HepG2 (cell line): ENCODE measurements around the gene THBS2. TPM values are rescaled to one million over a fixed set of nuclear protein-coding genes. Genes with fewer than 3 reads are reported as not detected.

Experiments
- ATAC-seq: fragments of 200-7000 bp; cut with Tn5 transposase; 3 replicates; pipeline ENCODE4 v1.9.1; 2020; ENCODE audit warnings: mild to moderate bottlenecking, moderate library complexity
- BruUV-seq: library from RNA; stranded (reverse); fragments of 400-500 nt; replicated peaks from 2 replicates; lab custom pipeline; 2021; lab: Mats Ljungman, UMichigan
- CTCF ChIA-PET: fragments of 300-600 bp; formaldehyde crosslinking; extraction: SDS; loops from one replicate; lab custom pipeline; 2021; ENCODE audit warnings: low total read pairs, inconsistent platforms, low intra/inter-chr PET ratio; lab: Yijun Ruan, JAX
- POLR2A ChIA-PET: fragments of 350-600 bp; sonication (Branson Sonifier 250); formaldehyde crosslinking; loops from one replicate; lab custom pipeline; 2020; ENCODE audit warnings: antibody characterized with exemption, inconsistent platforms; lab: Yijun Ruan, JAX
- DNase-seq: peaks from one replicate; pipeline ENCODE4 v3.0.0-alpha.2; 2015; ENCODE audit warnings: low spot score
- FAIRE-seq: peaks from 3 replicates; lab custom pipeline; 2011; peaks lifted over from hg19 to GRCh38; lab: Jason Lieb, UNC
- H2AFZ ChIP-seq: one replicate; pipeline ENCODE4 v1.6.1; 2011; ENCODE audit warnings: low read length, inconsistent platforms
- H3K27ac ChIP-seq: fragments of 300-600 bp; 3 replicates; pipeline ENCODE4 v1.8.0; 2011; ENCODE audit warnings: mixed run types, mild to moderate bottlenecking, mixed read lengths, low read length, inconsistent platforms; ENCODE audit not compliant: insufficient read depth; ENCODE audit errors: extremely low read length
- H3K27me3 ChIP-seq, 2 experiments: fragments of 200-600 bp in 1 of 2; 2 replicates in 1 of 2; 3 replicates in 1 of 2; pipeline versions ENCODE4 v1.6.0 to v1.8.0; 2011; ENCODE audit warnings: low read length in 2 of 2, mild to moderate bottlenecking in 2 of 2, moderate library complexity in 2 of 2, inconsistent platforms in 1 of 2; ENCODE audit not compliant: insufficient read depth in 2 of 2, control insufficient read depth in 1 of 2
- H3K36me3 ChIP-seq, 2 experiments: fragments of 200-600 bp in 1 of 2; replicated peaks in 1 of 2; 2 replicates in 1 of 2; 3 replicates in 1 of 2; pipeline versions ENCODE4 v1.5.1 to v1.8.0; 2011; ENCODE audit warnings: low read length in 2 of 2, inconsistent platforms in 1 of 2; ENCODE audit not compliant: insufficient read depth in 2 of 2, control insufficient read depth in 1 of 2
- H3K4me1 ChIP-seq: 2 replicates; pipeline ENCODE4 v1.5.1; 2012; ENCODE audit warnings: low read length, inconsistent platforms; ENCODE audit not compliant: insufficient read depth
- H3K4me2 ChIP-seq: 2 replicates; pipeline ENCODE4 v1.6.0; 2011; ENCODE audit warnings: low read depth, low read length, inconsistent platforms
- H3K4me3 ChIP-seq, 3 experiments: fragments of 200-600 bp in 1 of 3; sonication (generic), shearing (Covaris generic) in 1 of 3; replicated peaks in 1 of 3; 2 replicates each; pipeline ENCODE4 v1.5.1; 2011 to 2016; ENCODE audit warnings: low read length in 3 of 3, inconsistent platforms in 2 of 3, low read depth in 2 of 3, mild to moderate bottlenecking in 2 of 3, control low read depth in 1 of 3, mixed read lengths in 1 of 3; ENCODE audit not compliant: insufficient read depth in 1 of 3
- H3K79me2 ChIP-seq: one replicate; pipeline ENCODE4 v1.6.1; 2011; ENCODE audit warnings: low read length, inconsistent platforms; ENCODE audit not compliant: insufficient read depth
- H3K9ac ChIP-seq: 2 replicates; pipeline ENCODE4 v1.6.0; 2011; ENCODE audit warnings: mild to moderate bottlenecking, low read depth, low read length, inconsistent platforms; ENCODE audit not compliant: insufficient read depth
- H3K9me3 ChIP-seq: 2 replicates; pipeline ENCODE4 v1.5.1; 2012; ENCODE audit warnings: mild to moderate bottlenecking, low read length
- H4K20me1 ChIP-seq: 2 replicates; pipeline ENCODE4 v1.6.0; 2011; ENCODE audit warnings: inconsistent platforms, mild to moderate bottlenecking, low read length, moderate library complexity; ENCODE audit not compliant: insufficient read depth
- CBX1 ChIP-seq: IDR thresholded peaks from one replicate; pipeline ENCODE4 v1.6.1; 2016; ENCODE audit warnings: antibody characterized with exemption, low read depth
- HBP1 ChIP-seq: IDR thresholded peaks from 2 replicates; pipeline ENCODE4 v1.6.1; 2016; ENCODE audit warnings: low read depth, control low read depth
- HNF4G ChIP-seq, 2 experiments: sonication (generic) in 1 of 2; formaldehyde crosslinking in 1 of 2; IDR thresholded peaks; 2 replicates each; pipeline versions ENCODE4 v1.4.0 to v1.6.1; 2011 to 2020; ENCODE audit warnings: borderline replicate concordance in 2 of 2, low read depth in 2 of 2, mild to moderate bottlenecking in 2 of 2, low read length in 1 of 2, missing genetic modification reagents in 1 of 2, moderate library complexity in 1 of 2
- MEIS2 ChIP-seq: sonication (generic); formaldehyde crosslinking; IDR thresholded peaks from 2 replicates; pipeline ENCODE4 v1.9.0; 2021; ENCODE audit warnings: mild to moderate bottlenecking, missing genetic modification reagents
- MXD4 ChIP-seq: IDR thresholded peaks from 2 replicates; pipeline ENCODE4 v1.6.1; 2016; ENCODE audit warnings: mild to moderate bottlenecking, missing biosample characterization, missing genetic modification reagents
- NBN ChIP-seq: fragments of 450-650 bp; conservative IDR thresholded peaks from 2 replicates; pipeline ENCODE4 v1.6.1; 2017
- RFXANK ChIP-seq: IDR thresholded peaks from 2 replicates; pipeline ENCODE4 v1.6.1; 2016
- ZFY ChIP-seq: sonication (generic); formaldehyde crosslinking; IDR thresholded peaks from 2 replicates; pipeline ENCODE4 v1.4.0; 2020; ENCODE audit warnings: missing genetic modification reagents
- ZNF10 ChIP-seq: sonication (generic); formaldehyde crosslinking; IDR thresholded peaks from 2 replicates; pipeline ENCODE4 v1.4.0; 2020; ENCODE audit warnings: mild to moderate bottlenecking, low read depth, missing genetic modification reagents, borderline replicate concordance
- ZNF331 ChIP-seq: sonication (generic); formaldehyde crosslinking; IDR thresholded peaks from 2 replicates; pipeline ENCODE4 v1.4.0; 2020; ENCODE audit warnings: missing genetic modification reagents
- ZNF34 ChIP-seq: sonication (generic); formaldehyde crosslinking; IDR thresholded peaks from 2 replicates; pipeline ENCODE4 v1.4.0; 2020; ENCODE audit warnings: mild to moderate bottlenecking, missing genetic modification reagents, borderline replicate concordance
- ZNF343 ChIP-seq: sonication (generic); formaldehyde crosslinking; IDR thresholded peaks from 2 replicates; pipeline ENCODE4 v1.4.0; 2020; ENCODE audit warnings: mild to moderate bottlenecking, missing genetic modification reagents
- ZNF556 ChIP-seq: sonication (generic); formaldehyde crosslinking; IDR thresholded peaks from 2 replicates; pipeline ENCODE4 v1.4.0; 2020; ENCODE audit warnings: mild to moderate bottlenecking, missing genetic modification reagents, borderline replicate concordance
- WGBS: methylation state at CpG from one replicate; pipeline ENCODE4 v1.1.6; 2017; ENCODE audit warnings: low lambda C conversion rate; 5-methylcytosine and 5-hydroxymethylcytosine counted together
- in situ Hi-C: cut with HindIII; loops from 2 replicates; pipeline ENCODE4 v1.10.0; 2017; ENCODE audit warnings: low pct_unique_long_range_greater_than_20kb; ENCODE audit not compliant: extremely low pct_ligation_motif_present
- intact Hi-C: fragments of 100-400 bp; cut with micrococcal nuclease; formaldehyde crosslinking; loops from one replicate; pipeline ENCODE4 v1.10.0; 2022; ENCODE audit not compliant: unreplicated experiment
- polyA plus RNA-seq, 8 experiments: library from polyadenylated mRNA; depleted of rRNA in 3 of 8; stranded (reverse) in 7 of 8; unstranded in 1 of 8; fragments of >200 nt; fragmentation: Illumina TruSeq in 4 of 8; extraction: Trizol in 4 of 8; gene quantifications; 2 replicates each; pipeline versions ENCODE4 v1.2.1 to v1.2.3, GENCODE V29; 2011 to 2016; ENCODE audit warnings: low read depth in 4 of 8, missing spikeins in 1 of 8, mixed read lengths in 1 of 8; ENCODE audit not compliant: insufficient read depth in 1 of 8
- total RNA-seq, 5 experiments: library from RNA; depleted of rRNA; stranded (reverse); fragments of >200 nt; fragmentation: Illumina TruSeq; extraction: Trizol; gene quantifications; 2 replicates each; pipeline ENCODE4 v1.2.3, GENCODE V29; 2016; ENCODE audit warnings: low read depth in 1 of 5
- TF ChIP-seq, protein P1 (sequence below): sonication (generic); formaldehyde crosslinking; IDR thresholded peaks from 2 replicates; pipeline ENCODE4 v1.4.0; 2020; ENCODE audit warnings: missing genetic modification reagents, borderline replicate concordance

The THBS2 gene
- total and polyA plus RNA-seq, 2 of the 13 experiments (the other 11 are each of a cell fraction or from before 2014, with no cell fraction given), result 0.12 to 0.15 TPM

DNA sequence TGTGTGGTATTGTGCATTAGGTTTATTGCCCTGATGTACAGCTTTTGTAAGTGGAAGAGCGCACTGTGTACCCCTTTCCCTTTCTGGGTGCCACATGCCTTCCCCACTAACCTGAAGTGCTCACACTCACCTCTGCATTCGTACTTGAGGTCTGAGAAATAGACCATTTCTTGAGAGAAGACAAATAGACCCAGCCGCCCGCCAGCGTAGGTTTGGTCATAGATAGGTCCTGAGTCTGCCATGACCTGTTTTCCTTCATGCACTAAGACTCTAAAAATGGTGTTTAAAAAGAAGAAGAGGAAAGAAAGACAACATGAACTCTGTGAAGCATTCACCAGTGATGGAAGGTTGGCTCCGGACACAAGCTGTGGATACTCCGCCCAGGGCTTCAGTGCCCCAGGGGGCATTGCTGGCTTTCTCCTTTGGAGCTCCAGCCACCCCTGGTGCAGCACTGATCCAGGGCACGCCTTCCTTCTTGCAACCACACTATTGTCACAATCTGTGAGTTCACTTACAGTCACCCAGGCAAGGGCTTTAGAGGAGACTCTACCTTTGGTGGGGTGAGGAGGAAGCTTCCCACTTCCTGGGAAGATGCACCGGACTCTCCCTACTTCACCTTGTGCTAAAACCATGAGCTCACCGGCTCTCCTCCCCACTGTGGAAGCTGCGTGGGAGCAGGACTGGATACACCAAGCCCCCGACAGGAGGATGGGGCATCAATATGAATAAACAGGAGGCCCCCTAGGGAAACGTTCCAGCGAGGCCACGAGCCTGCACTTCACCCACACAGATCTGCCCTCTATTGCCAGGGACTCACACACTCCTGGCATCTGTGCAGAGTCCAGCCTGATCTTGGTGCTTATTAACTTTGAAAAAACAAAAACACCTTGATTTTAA is 33.3 kb downstream of the THBS2 start:
- no peaks in the 10 kb centered on the region for H3K36me3 ChIP-seq
- no peak overlapping the region for H3K4me3 ChIP-seq
- no peak for FAIRE-seq
- in situ Hi-C loops (no loop called here), intact Hi-C loops (no loop called here)
- no peak for DNase-seq
- peaks cover 2 to 16% of the 10 kb centered on the region in 2 experiments; a peak in 4 of 5 replicates for H3K27me3 ChIP-seq
- no TSS peak for BruUV-seq
- no peaks in the 10 kb centered on the region for H4K20me1 ChIP-seq
- H3K4me1 ChIP-seq, result peaks cover 9% of the 10 kb centered on the region; the same call in 1 of the 2 replicates
- no peak overlapping the region for H3K27ac ChIP-seq
- peaks cover 10% of the 10 kb centered on the region for H3K9me3 ChIP-seq
- WGBS, result 31% methylated on average over 13 of the region's 15 CpGs
- no peak for ATAC-seq
- H2AFZ ChIP-seq, result no peak overlapping the region
- H3K79me2 ChIP-seq, result no peaks in the 10 kb centered on the region
- ChIA-PET CTCF (no interaction called here), POLR2A (no interaction called here)
- no peak overlapping the region for H3K9ac ChIP-seq
- no peak overlapping the region for H3K4me2 ChIP-seq
- TF ChIP-seq ZNF343 (CRISPR knock-in tag) (no peak), NBN (no peak), ZNF34 (no peak)
- TF ChIP-seq, protein P1, sequence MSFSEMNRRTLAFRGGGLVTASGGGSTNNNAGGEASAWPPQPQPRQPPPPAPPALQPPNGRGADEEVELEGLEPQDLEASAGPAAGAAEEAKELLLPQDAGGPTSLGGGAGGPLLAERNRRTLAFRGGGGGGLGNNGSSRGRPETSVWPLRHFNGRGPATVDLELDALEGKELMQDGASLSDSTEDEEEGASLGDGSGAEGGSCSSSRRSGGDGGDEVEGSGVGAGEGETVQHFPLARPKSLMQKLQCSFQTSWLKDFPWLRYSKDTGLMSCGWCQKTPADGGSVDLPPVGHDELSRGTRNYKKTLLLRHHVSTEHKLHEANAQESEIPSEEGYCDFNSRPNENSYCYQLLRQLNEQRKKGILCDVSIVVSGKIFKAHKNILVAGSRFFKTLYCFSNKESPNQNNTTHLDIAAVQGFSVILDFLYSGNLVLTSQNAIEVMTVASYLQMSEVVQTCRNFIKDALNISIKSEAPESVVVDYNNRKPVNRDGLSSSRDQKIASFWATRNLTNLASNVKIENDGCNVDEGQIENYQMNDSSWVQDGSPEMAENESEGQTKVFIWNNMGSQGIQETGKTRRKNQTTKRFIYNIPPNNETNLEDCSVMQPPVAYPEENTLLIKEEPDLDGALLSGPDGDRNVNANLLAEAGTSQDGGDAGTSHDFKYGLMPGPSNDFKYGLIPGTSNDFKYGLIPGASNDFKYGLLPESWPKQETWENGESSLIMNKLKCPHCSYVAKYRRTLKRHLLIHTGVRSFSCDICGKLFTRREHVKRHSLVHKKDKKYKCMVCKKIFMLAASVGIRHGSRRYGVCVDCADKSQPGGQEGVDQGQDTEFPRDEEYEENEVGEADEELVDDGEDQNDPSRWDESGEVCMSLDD, result no peak
- TF ChIP-seq, all 625 proteins: peak for 0

GRCh38 chr6:169217972-169218371 is 35.7 kb downstream of the THBS2 start:
- Histone ChIP-seq H2AFZ (no peak overlapping the region), H3K36me3 (no peaks in the 10 kb centered on the region), H3K9me3 (peaks cover 10% of the 10 kb centered on the region), H3K79me2 (no peaks in the 10 kb centered on the region), H3K27ac (no peak overlapping the region), H4K20me1 (no peaks in the 10 kb centered on the region), H3K4me1 (no peaks in the 10 kb centered on the region), H3K4me3 (no peak overlapping the region), H3K27me3 (peaks cover 0 to 5% of the 10 kb centered on the region in 2 experiments; a peak in 1 of 5 replicates), H3K9ac (no peak overlapping the region), H3K4me2 (no peak overlapping the region)
- FAIRE-seq, result no peak
- in situ Hi-C loops, result no loop called here
- 3% methylated on average over 1 of the region's 1 CpG for WGBS
- ChIA-PET CTCF (no interaction called here), POLR2A (no interaction called here)
- no peak for DNase-seq
- no TSS peak for BruUV-seq
- intact Hi-C loops, result no loop called here
- ATAC-seq, result no peak
- TF ChIP-seq RFXANK (no peak), ZFY (CRISPR knock-in tag) (no peak), ZNF556 (CRISPR knock-in tag) (no peak), HBP1 (no peak), CBX1 (no peak), MEIS2 (CRISPR knock-in tag) (no peak), ZNF10 (CRISPR knock-in tag) (no peak), ZNF331 (CRISPR knock-in tag) (no peak), HNF4G (IDR thresholded peaks at IDR 0.05; ENCODE audit: borderline replicate concordance, low read depth, low read length) (no peak), HNF4G (CRISPR knock-in tag; IDR thresholded peaks at IDR 0.05; ENCODE audit: borderline replicate concordance, low read depth) (no peak), MXD4 (no peak)
